Panc1 (cell line): Measurements from ENCODE around the gene HLCS. TPM values are rescaled to one million over a fixed set of nuclear protein-coding genes. Genes with fewer than 3 reads are reported as not detected.

Experiments
- ATAC-seq: fragments of 200-7000 bp; cut with Tn5 transposase; 2 replicates; pipeline ENCODE4 v1.9.1; 2020; ENCODE audit warnings: mild to moderate bottlenecking, moderate library complexity
- BruUV-seq: library from RNA; stranded (reverse); fragments of 400-500 nt; replicated peaks from 2 replicates; lab custom pipeline; 2021; lab: Mats Ljungman, UMichigan
- CTCF ChIA-PET: fragments of 300-600 bp; sonication (Branson Sonifier 250); formaldehyde crosslinking; loops from one replicate; lab custom pipeline; 2022; ENCODE audit warnings: antibody characterized with exemption; lab: Charles Lee
- POLR2A ChIA-PET: fragments of 300-600 bp; sonication (Branson Sonifier 250); formaldehyde crosslinking; loops from one replicate; lab custom pipeline; 2022; ENCODE audit warnings: antibody characterized with exemption; lab: Charles Lee
- DNase-seq: peaks from one replicate; pipeline ENCODE4 v3.0.0-alpha.2; 2010; ENCODE audit warnings: low read depth, low spot score
- H3K27ac ChIP-seq: 2 replicates; pipeline ENCODE4 v1.5.1; 2011; ENCODE audit warnings: mild to moderate bottlenecking, low read length, inconsistent platforms
- H3K27me3 ChIP-seq: fragments of 200-500 bp; sonication (Bioruptor generic); 2 replicates; pipeline ENCODE4 v1.6.0; 2014; ENCODE audit warnings: low read length, inconsistent platforms; ENCODE audit not compliant: control insufficient read depth, insufficient read depth
- H3K36me3 ChIP-seq: fragments of 200-500 bp; sonication (Bioruptor generic); 2 replicates; pipeline ENCODE4 v1.5.1; 2014; ENCODE audit warnings: inconsistent platforms, mild to moderate bottlenecking, low read length, moderate library complexity; ENCODE audit not compliant: control insufficient read depth, insufficient read depth
- H3K4me1 ChIP-seq: 2 replicates; pipeline ENCODE4 v1.5.1; 2011; ENCODE audit warnings: inconsistent platforms, mild to moderate bottlenecking, low read length, moderate library complexity; ENCODE audit not compliant: control insufficient read depth, insufficient read depth
- H3K4me3 ChIP-seq, 2 experiments: 2 replicates each; pipeline ENCODE4 v1.5.1; 2011 to 2012; ENCODE audit warnings: low read depth in 2 of 2, low read length in 2 of 2, mild to moderate bottlenecking in 2 of 2, inconsistent platforms in 1 of 2, moderate library complexity in 1 of 2
- H3K9me3 ChIP-seq: fragments of 200-500 bp; sonication (Bioruptor generic); 2 replicates; pipeline ENCODE4 v1.5.1; 2014; ENCODE audit warnings: low read depth, mild to moderate bottlenecking, inconsistent platforms, low read length, moderate library complexity; ENCODE audit not compliant: control insufficient read depth, insufficient read depth
- CTCF ChIP-seq: fragments of 450-650 bp; IDR thresholded peaks from 2 replicates; pipeline ENCODE4 v1.5.1; 2017; ENCODE audit warnings: mild to moderate bottlenecking
- POLR2AphosphoS5 ChIP-seq: IDR thresholded peaks from 2 replicates; pipeline ENCODE4 v1.6.1; 2012; ENCODE audit warnings: mild to moderate bottlenecking, low read depth, low read length, moderate library complexity
- REST ChIP-seq, 2 experiments: IDR thresholded peaks; 2 replicates each; pipeline ENCODE4 v1.6.1; 2011 to 2012; ENCODE audit warnings: low read depth in 2 of 2, control low read depth in 1 of 2, low read length in 1 of 2, mild to moderate bottlenecking in 1 of 2, moderate library complexity in 1 of 2; ENCODE audit not compliant: insufficient read depth in 1 of 2
- SIN3A ChIP-seq: IDR thresholded peaks from 2 replicates; pipeline ENCODE4 v1.6.1; 2012; ENCODE audit warnings: low read depth, mild to moderate bottlenecking, low read length, moderate library complexity, borderline replicate concordance; ENCODE audit not compliant: insufficient read depth
- TCF7L2 ChIP-seq: IDR thresholded peaks from 2 replicates; pipeline ENCODE4 v1.6.1; 2011; ENCODE audit warnings: mild to moderate bottlenecking, low read depth, low read length, inconsistent platforms
- in situ Hi-C: cut with HindIII; loops from 2 replicates; pipeline ENCODE4 v1.10.0; 2016; ENCODE audit warnings: low sequenced_read_pairs, low pct_unique_long_range_greater_than_20kb
- intact Hi-C: fragments of 100-400 bp; cut with micrococcal nuclease; formaldehyde crosslinking; loops from one replicate; pipeline ENCODE4 v1.10.0; 2022; ENCODE audit not compliant: unreplicated experiment
- total RNA-seq: library from RNA; stranded (reverse); gene quantifications from one replicate; pipeline ENCODE4 v1.2.1, GENCODE V29; 2021; ENCODE audit not compliant: unreplicated experiment

Gene HLCS
- total RNA-seq, 1 experiment from 2014 or later: 15.3 TPM

- TF ChIP-seq TCF7L2 (no peak), CTCF (no peak), POLR2AphosphoS5 (no peak), SIN3A (no peak), REST (IDR thresholded peaks at IDR 0.05; ENCODE audit: insufficient read depth in 1 of 2, low read depth in 2 of 2, low read length in 1 of 2) (no peak)
- Histone ChIP-seq H3K9me3 (no peaks in the 10 kb centered on the region), H3K4me1 (0 out of 2 replicates have a peak, but pooled peaks cover 6% of the 10 kb centered on the region), H3K4me3 (no peak overlapping the region), H3K27me3 (no peaks in the 10 kb centered on the region), H3K36me3 (no peaks in the 10 kb centered on the region), H3K27ac (no peak overlapping the region)
- no TSS peak for BruUV-seq
- ATAC-seq (no peak), DNase-seq (no peak)
- intact Hi-C loops (loop anchor here (10.0 kb wide), 2 partner anchors 168 to 418 kb away; no protein-coding TSS in a partner anchor), in situ Hi-C loops (no loop called here)
- ChIA-PET POLR2A (no interaction called here), CTCF (no interaction called here)
Observed at GRCh38 chr21:36922861-36923260, 43.6 kb downstream of the HLCS start.

GRCh38 chr21:36918291-36918690 is 48.2 kb downstream of the HLCS start:
- in situ Hi-C loops (no loop called here), intact Hi-C loops (no loop called here)
- no peaks in the 10 kb centered on the region for H3K9me3 ChIP-seq
- H3K36me3 ChIP-seq: no peaks in the 10 kb centered on the region
- no peaks in the 10 kb centered on the region for H3K27me3 ChIP-seq
- ChIA-PET CTCF (no interaction called here), POLR2A (no interaction called here)
- no peak for TF ChIP-seq POLR2AphosphoS5
- no peak for TF ChIP-seq SIN3A
- TF ChIP-seq TCF7L2: no peak
- TF ChIP-seq REST (IDR thresholded peaks at IDR 0.05; ENCODE audit: insufficient read depth in 1 of 2, low read depth in 2 of 2, low read length in 1 of 2): no peak
- TF ChIP-seq CTCF: no peak
- BruUV-seq: no TSS peak
- H3K27ac ChIP-seq: no peak overlapping the region
- no peak overlapping the region for H3K4me3 ChIP-seq
- no peak for ATAC-seq
- H3K4me1 ChIP-seq: no peaks in the 10 kb centered on the region
- DNase-seq: no peak
